BJ (cell line): ENCODE results near the gene MLLT6. TPM values are rescaled to one million over a fixed set of nuclear protein-coding genes. Genes with fewer than 3 reads are reported as not detected.

Experiments used
- CTCF ChIA-PET: fragments of 350-600 bp; formaldehyde crosslinking; extraction: SDS; loops from one replicate; lab custom pipeline; 2021; ENCODE audit warnings: antibody characterized with exemption, inconsistent platforms; lab: Yijun Ruan, JAX
- POLR2A ChIA-PET: fragments of 300-600 bp; sonication (Branson Sonifier 250); formaldehyde crosslinking; extraction: SDS; loops from one replicate; lab custom pipeline; 2021; ENCODE audit warnings: antibody characterized with exemption; lab: Charles Lee
- DNase-seq: peaks from one replicate; pipeline ENCODE4 v3.0.0-alpha.2; 2011; ENCODE audit warnings: low read depth
- H3K27me3 ChIP-seq: 2 replicates; pipeline ENCODE4 v1.6.0; 2011; ENCODE audit warnings: low read length; ENCODE audit not compliant: control insufficient read depth, insufficient read depth
- H3K36me3 ChIP-seq: 2 replicates; pipeline ENCODE4 v1.5.1; 2011; ENCODE audit warnings: low read length; ENCODE audit not compliant: control insufficient read depth, insufficient read depth
- H3K4me3 ChIP-seq: 2 replicates; pipeline ENCODE4 v1.5.1; 2011; ENCODE audit warnings: low read depth, mild to moderate bottlenecking, control low read depth, low read length
- CTCF ChIP-seq: IDR thresholded peaks from 2 replicates; pipeline ENCODE4 v1.5.1; 2011; ENCODE audit warnings: low read depth, mild to moderate bottlenecking, control low read depth, inconsistent platforms, low read length, moderate library complexity; ENCODE audit not compliant: insufficient read depth
- polyA plus RNA-seq: library from polyadenylated mRNA; depleted of rRNA; stranded (reverse); fragments of >200 nt; gene quantifications from 2 replicates; pipeline ENCODE4 v1.2.3, GENCODE V29; 2011

MLLT6 gene
- polyA plus RNA-seq, 1 experiment: 32.1 TPM

- no peak for TF ChIP-seq CTCF
- no peak for DNase-seq
- CTCF ChIA-PET: interaction anchor here (0.5 to 4.4 kb wide), 2 partner anchors 60 to 342 kb away, joined by 3 to 87 read pairs; partner anchors contain the start of gene EPOP
- H3K27me3 ChIP-seq: no peaks in the 10 kb centered on the region
- H3K36me3 ChIP-seq: peaks cover 32% of the 10 kb centered on the region
- H3K4me3 ChIP-seq: no peak overlapping the region
- POLR2A ChIA-PET: no interaction called here
These were observed 33.1 kb downstream of the MLLT6 start for GRCh38 chr17:38738007-38738662.

DNA sequence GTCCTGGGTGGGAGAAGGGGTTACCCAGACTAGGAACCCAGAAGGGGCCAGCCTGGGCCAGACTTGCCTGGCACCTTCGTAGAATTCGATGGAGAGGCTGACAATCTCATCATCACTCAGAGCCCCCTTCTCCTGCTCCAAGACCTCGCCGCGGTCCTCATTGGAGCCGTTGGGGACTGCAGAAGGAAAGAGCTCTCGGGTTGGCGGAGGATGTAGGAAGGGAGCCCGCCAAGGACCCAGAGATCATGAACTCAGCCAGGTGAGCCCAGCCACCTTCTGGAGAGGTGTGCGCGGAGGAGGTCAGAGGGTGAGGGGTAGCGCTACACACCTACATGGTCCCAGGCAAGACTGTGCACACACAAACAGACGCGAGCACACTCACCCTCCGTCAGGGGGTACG, 33.6 kb downstream of the MLLT6 start:
- H3K36me3 ChIP-seq: peaks cover 30% of the 10 kb centered on the region
- CTCF ChIA-PET: no interaction called here

DNA sequence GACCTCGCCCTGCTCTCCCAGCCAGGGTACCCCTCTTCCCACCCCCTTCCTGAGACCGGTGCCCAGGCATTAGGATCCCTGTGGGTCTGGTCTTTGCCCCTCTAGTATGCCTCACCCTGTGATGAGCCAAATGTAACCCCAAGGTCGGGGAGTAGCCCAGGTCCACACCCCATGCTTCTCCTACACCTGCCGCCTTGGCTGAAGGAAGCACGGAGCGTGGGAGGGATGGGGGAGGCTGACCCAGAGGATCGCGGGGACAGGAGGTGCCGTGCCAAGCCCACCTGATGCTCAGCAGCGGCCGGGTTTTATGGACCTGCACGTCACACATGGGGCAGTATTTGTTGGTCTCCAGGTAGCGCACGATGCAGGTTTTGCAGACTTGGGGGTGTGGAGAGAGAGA, 34.2 kb downstream of the MLLT6 start:
- Histone ChIP-seq H3K27me3 (no peaks in the 10 kb centered on the region), H3K4me3 (no peak overlapping the region), H3K36me3 (peaks cover 26% of the 10 kb centered on the region)
- ChIA-PET CTCF (no interaction called here), POLR2A (no interaction called here)
- TF ChIP-seq CTCF: no peak
- DNase-seq: no peak

More for the DNA sequence above, 33.6 kb downstream of the MLLT6 start:
- no peak overlapping the region for H3K4me3 ChIP-seq
- TF ChIP-seq CTCF: no peak
- POLR2A ChIA-PET: no interaction called here
- H3K27me3 ChIP-seq: no peaks in the 10 kb centered on the region
- no peak for DNase-seq

GRCh38 chr17:38740044-38740443, 35.0 kb downstream of the MLLT6 start:
- ChIA-PET CTCF (no interaction called here), POLR2A (no interaction called here)
- no peak overlapping the region for H3K4me3 ChIP-seq

DNA sequence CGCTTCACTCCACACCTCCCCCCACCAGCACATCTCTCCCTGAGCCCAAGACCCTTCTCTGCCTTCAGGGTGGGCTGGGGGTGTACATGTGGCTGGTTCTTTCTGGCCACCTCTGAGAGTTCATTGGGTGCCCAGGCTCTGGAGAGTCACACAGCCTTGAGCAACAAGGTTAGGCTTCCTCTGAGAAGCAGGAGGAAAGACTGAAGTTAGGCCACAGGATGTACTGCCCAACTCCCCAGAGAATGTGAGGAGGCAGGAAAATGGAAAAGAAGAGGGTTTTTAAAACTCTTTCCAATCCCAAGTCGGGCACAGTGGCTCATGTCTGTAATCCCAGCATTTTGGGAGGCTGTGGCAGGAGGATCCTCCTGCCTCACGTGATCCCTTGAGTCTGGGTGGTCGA, 35.7 kb downstream of the MLLT6 start:
- H3K4me3 ChIP-seq: no peak overlapping the region
- DNase-seq: no peak
- peaks cover 21% of the 10 kb centered on the region for H3K36me3 ChIP-seq
- no peaks in the 10 kb centered on the region for H3K27me3 ChIP-seq
- TF ChIP-seq CTCF: no peak
- ChIA-PET CTCF (no interaction called here), POLR2A (no interaction called here)

More at GRCh38 chr17:38740044-38740443, 35.0 kb downstream of the MLLT6 start:
- TF ChIP-seq CTCF: no peak
- no peak for DNase-seq
- Histone ChIP-seq H3K36me3 (peaks cover 26% of the 10 kb centered on the region), H3K27me3 (no peaks in the 10 kb centered on the region)
